ENCODE data around the gene POLR2F. TPM values are rescaled to one million over a fixed set of nuclear protein-coding genes. Genes with fewer than 3 reads are reported as not detected.
"Not testable (repeated sequence)": the region's sequence is repeated elsewhere in the genome, so short reads cannot be mapped to it uniquely, and the experiment has no call there.

POLR2F gene
- total RNA-seq, 4 donors from 2014 or later, result 57.3 to 73.9 (median 61.6) TPM

GRCh38 chr22:37975153-37975552, 21.7 kb downstream of the POLR2F start:
- ATAC-seq (ENCODE audit: low FRiP score), result no peak
- no peak for TF ChIP-seq CTCF (IDR thresholded peaks at IDR 0.05)

GRCh38 chr22:37976022-37976421, 22.5 kb downstream of the POLR2F start:
- ATAC-seq (ENCODE audit: low FRiP score); DNase-seq (ENCODE audit: low spot score): not testable (repeated sequence)

More at GRCh38 chr22:37975153-37975552, 21.7 kb downstream of the POLR2F start:
- DNase-seq (ENCODE audit: low spot score), result no peak

- no peak for ATAC-seq (ENCODE audit: low FRiP score)
- DNase-seq (ENCODE audit: low spot score), result no peak
- TF ChIP-seq CTCF (IDR thresholded peaks at IDR 0.05), result no peak
Measured at GRCh38 chr22:37976547-37976946, 23.0 kb downstream of the POLR2F start.

GRCh38 chr22:37979782-37980181, 26.3 kb downstream of the POLR2F start:
- TF ChIP-seq CTCF (IDR thresholded peaks at IDR 0.05), result no peak
- DNase-seq (ENCODE audit: low spot score) (no peak), ATAC-seq (ENCODE audit: low FRiP score) (no peak)

- no peak for TF ChIP-seq CTCF (IDR thresholded peaks at IDR 0.05)
- no peak for ATAC-seq (ENCODE audit: low FRiP score)
- DNase-seq (ENCODE audit: low spot score), result no peak
Measured at GRCh38 chr22:37981282-37982011, 27.9 kb downstream of the POLR2F start.

GRCh38 chr22:37982151-37982785, 28.8 kb downstream of the POLR2F start:
- DNase-seq (ENCODE audit: low spot score) (no peak), ATAC-seq (ENCODE audit: low FRiP score) (no peak)

More at GRCh38 chr22:37982151-37982785, 28.8 kb downstream of the POLR2F start:
- TF ChIP-seq CTCF (IDR thresholded peaks at IDR 0.05), result no peak

All from omental fat pad (tissue), 4 donors.